K562 (cell line): Measurements from ENCODE around the gene ZNF275. TPM values are rescaled to one million over a fixed set of nuclear protein-coding genes. Genes with fewer than 3 reads are reported as not detected.

Source experiments
- ATAC-seq: fragments of 200-7000 bp; cut with Tn5 transposase; 3 replicates; pipeline ENCODE4 v1.9.1; 2020; ENCODE audit warnings: moderate library complexity
- BruUV-seq: library from RNA; stranded (reverse); fragments of 400-500 nt; replicated peaks from 2 replicates; lab custom pipeline; 2021; lab: Mats Ljungman, UMichigan
- CTCF ChIA-PET: fragments of 300-600 bp; formaldehyde crosslinking; extraction: SDS; loops from one replicate; lab custom pipeline; 2021; ENCODE audit warnings: low intra/inter-chr PET ratio; lab: Yijun Ruan, JAX
- POLR2A ChIA-PET: fragments of 300-600, 350-650 bp; sonication (Branson Sonifier 250); formaldehyde crosslinking; extraction: SDS; loops from one replicate; lab custom pipeline; 2021; ENCODE audit warnings: antibody characterized with exemption, inconsistent platforms; lab: Yijun Ruan, JAX
- DNase-seq, 4 experiments: peaks; one replicate each; pipeline versions ENCODE4 v3.0.0 to v3.0.0-alpha.2; 2011 to 2018; ENCODE audit warnings: low spot score in 3 of 4, mixed read lengths in 3 of 4; ENCODE audit errors: extremely low read depth in 1 of 4
- FAIRE-seq: peaks from 2 replicates; lab custom pipeline; 2011; peaks lifted over from hg19 to GRCh38; lab: Jason Lieb, UNC
- H2AFZ ChIP-seq: 2 replicates; pipeline ENCODE4 v1.6.0; 2011; ENCODE audit warnings: low read depth, low read length, control low read depth, inconsistent platforms
- H3K27ac ChIP-seq: fragments of 200-600 bp; 3 replicates; pipeline ENCODE4 v1.8.0; 2011; ENCODE audit warnings: low read depth, mild to moderate bottlenecking, control low read depth, inconsistent platforms, low read length, moderate library complexity, mixed read lengths; ENCODE audit errors: extremely low read depth
- H3K27me3 ChIP-seq, 2 experiments: fragments of 300-600 bp in 1 of 2; 2 replicates in 1 of 2; 3 replicates in 1 of 2; pipeline versions ENCODE4 v1.6.0 to v1.8.0; 2011; ENCODE audit warnings: inconsistent platforms in 2 of 2, low read length in 2 of 2, mild to moderate bottlenecking in 1 of 2, mixed read lengths in 1 of 2, moderate library complexity in 1 of 2; ENCODE audit not compliant: control insufficient read depth in 2 of 2, insufficient read depth in 2 of 2
- H3K36me3 ChIP-seq: fragments of 300-600 bp; 3 replicates; pipeline ENCODE4 v1.8.0; 2011; ENCODE audit warnings: mild to moderate bottlenecking, low read length, inconsistent platforms; ENCODE audit not compliant: control insufficient read depth, insufficient read depth
- H3K4me1 ChIP-seq, 2 experiments: fragments of 200-600 bp in 1 of 2; replicated peaks in 1 of 2; 2 replicates in 1 of 2; 3 replicates in 1 of 2; pipeline versions ENCODE4 v1.5.1 to v1.8.0; 2011; ENCODE audit warnings: inconsistent platforms in 2 of 2, low read length in 2 of 2, mild to moderate bottlenecking in 1 of 2, mixed read lengths in 1 of 2, moderate library complexity in 1 of 2; ENCODE audit not compliant: control insufficient read depth in 2 of 2, insufficient read depth in 2 of 2
- H3K4me2 ChIP-seq: 2 replicates; pipeline ENCODE4 v1.6.1; 2011; ENCODE audit warnings: low read length, control low read depth, inconsistent platforms, mixed read lengths; ENCODE audit not compliant: insufficient read depth
- H3K4me3 ChIP-seq: fragments of 200-600 bp; sonication (generic), shearing (Covaris generic); 2 replicates; pipeline ENCODE4 v1.5.1; 2016; ENCODE audit warnings: control low read depth, inconsistent platforms
- H3K79me2 ChIP-seq: fragments of 200-600 bp; 3 replicates; pipeline ENCODE4 v1.8.0; 2011; ENCODE audit warnings: low read length, inconsistent platforms; ENCODE audit not compliant: control insufficient read depth, insufficient read depth
- H3K9ac ChIP-seq, 2 experiments: 2 replicates each; pipeline versions ENCODE4 v1.6.0 to v1.6.1; 2011; ENCODE audit warnings: low read depth in 2 of 2, low read length in 2 of 2, control low read depth in 1 of 2, inconsistent platforms in 1 of 2, mild to moderate bottlenecking in 1 of 2, mixed read lengths in 1 of 2; ENCODE audit not compliant: insufficient read depth in 1 of 2
- H3K9me1 ChIP-seq: one replicate; pipeline ENCODE4 v1.6.0; 2011; ENCODE audit warnings: inconsistent platforms, mild to moderate bottlenecking, low read length, moderate library complexity; ENCODE audit not compliant: control insufficient read depth, insufficient read depth
- H3K9me3 ChIP-seq: replicated peaks from 2 replicates; pipeline ENCODE4 v1.5.1; 2011; ENCODE audit warnings: low read depth, low read length, inconsistent platforms; ENCODE audit not compliant: control insufficient read depth, insufficient read depth
- H4K20me1 ChIP-seq: replicated peaks from 2 replicates; pipeline ENCODE4 v1.6.1; 2011; ENCODE audit warnings: low read length, inconsistent platforms, mixed read lengths; ENCODE audit not compliant: control insufficient read depth, insufficient read depth
- ESRRB ChIP-seq: fragments of 250-450 bp; sonication (Bioruptor Pico); IDR thresholded peaks from 2 replicates; pipeline ENCODE4 v1.5.0; 2020; ENCODE audit warnings: mild to moderate bottlenecking, moderate library complexity, borderline replicate concordance
- ETV6 ChIP-seq, 3 experiments: fragments of 150-350 bp in 1 of 3; sonication (generic) in 1 of 3; formaldehyde crosslinking in 1 of 3; IDR thresholded peaks; 2 replicates each; pipeline versions ENCODE4 v1.6.1 to v1.8.0; 2014 to 2022; ENCODE audit warnings: borderline replicate concordance in 2 of 3, low read depth in 2 of 3, antibody characterized with exemption in 1 of 3, low read length in 1 of 3, mild to moderate bottlenecking in 1 of 3, missing genetic modification reagents in 1 of 3
- HDAC2 ChIP-seq: fragments of 450-650 bp; IDR thresholded peaks from 2 replicates; pipeline ENCODE4 v1.6.1; 2016; ENCODE audit warnings: mild to moderate bottlenecking
- MTF1 ChIP-seq: fragments of 250-450 bp; sonication (Bioruptor Pico); IDR thresholded peaks from 2 replicates; pipeline ENCODE4 v1.9.0; 2021; ENCODE audit warnings: moderate library complexity, mild to moderate bottlenecking, inconsistent platforms, borderline replicate concordance
- TCFL5 ChIP-seq: fragments of 250-450 bp; sonication (Bioruptor Pico); conservative IDR thresholded peaks from 2 replicates; pipeline ENCODE4 v1.6.1; 2021; ENCODE audit warnings: mild to moderate bottlenecking, moderate library complexity, matching md5 sums
- XRCC3 ChIP-seq: fragments of 450-650 bp; IDR thresholded peaks from 2 replicates; pipeline ENCODE4 v1.6.1; 2017; ENCODE audit warnings: mild to moderate bottlenecking, moderate library complexity
- YY1 ChIP-seq, 3 experiments: IDR thresholded peaks; 2 replicates each; pipeline ENCODE4 v1.6.1; 2011; ENCODE audit warnings: low read length in 2 of 3, mild to moderate bottlenecking in 2 of 3, moderate library complexity in 2 of 3, borderline replicate concordance in 1 of 3, control low read depth in 1 of 3, low read depth in 1 of 3; ENCODE audit not compliant: insufficient read depth in 3 of 3, insufficient replicate concordance in 2 of 3, control insufficient read depth in 1 of 3, insufficient read length in 1 of 3; ENCODE audit errors: extremely low read depth in 1 of 3
- ZBED1 ChIP-seq: IDR thresholded peaks from 2 replicates; pipeline ENCODE4 v1.6.1; 2014
- ZFP36 ChIP-seq: fragments of 150-350 bp; IDR thresholded peaks from 2 replicates; pipeline ENCODE4 v1.6.1; 2018; ENCODE audit warnings: low read length, low read depth; ENCODE audit not compliant: partially characterized antibody
- ZNF253 ChIP-seq: fragments of 250-450 bp; sonication (Bioruptor Pico); conservative IDR thresholded peaks from 2 replicates; pipeline ENCODE4 v1.6.1; 2021; ENCODE audit warnings: mild to moderate bottlenecking
- whole genome bisulfite sequencing: fragments of 100-300 bp; shearing (Covaris generic); methylation state at CpG from one replicate; pipeline ENCODE4 v1.1.6; 2016; ENCODE audit warnings: low coverage, mixed read lengths; ENCODE audit not compliant: insufficient coverage; ENCODE audit errors: missing lambda C conversion rate; 5-methylcytosine and 5-hydroxymethylcytosine counted together
- in situ Hi-C: fragments of 300-500 bp; cut with MboI; formaldehyde crosslinking; loops from 4 replicates; pipeline ENCODE4 v1.15.0; 2018; ENCODE audit warnings: inconsistent platforms, mixed read lengths
- intact Hi-C: fragments of 100-400 bp; cut with micrococcal nuclease; formaldehyde crosslinking; loops from 2 replicates; pipeline ENCODE4 v1.14.2; 2022
- polyA plus RNA-seq, 8 experiments: library from polyadenylated mRNA; depleted of rRNA in 4 of 8; stranded (reverse) in 5 of 8; unstranded in 3 of 8; fragments of >200 nt; fragmentation: Nextera tagmentation in 2 of 8; fragmentation: Illumina TruSeq in 1 of 8; extraction: Ambion mirVana in 2 of 8; extraction: Trizol in 1 of 8; gene quantifications; 2 replicates each; pipeline versions ENCODE4 v1.2.1 to v1.2.3, GENCODE V29; 2011 to 2014; ENCODE audit warnings: inconsistent platforms in 1 of 8, missing spikeins in 1 of 8
- total RNA-seq, 7 experiments: library from RNA; depleted of rRNA in 6 of 7; stranded (reverse); fragments of >200 nt in 6 of 7; fragmentation: Illumina TruSeq in 2 of 7; extraction: Trizol in 2 of 7; gene quantifications; 2 replicates each; pipeline versions ENCODE4 v1.2.1 to v1.2.3, GENCODE V29; 2011 to 2021; ENCODE audit warnings: low replicate concordance in 1 of 7
- TF ChIP-seq, protein P1 (sequence below): sonication (generic); formaldehyde crosslinking; IDR thresholded peaks from 2 replicates; pipeline ENCODE4 v1.9.0; 2022; ENCODE audit warnings: mild to moderate bottlenecking, missing genetic modification reagents
- TF ChIP-seq, protein P2 (sequence below), 2 experiments: fragments of 450-650 bp; formaldehyde crosslinking in 1 of 2; IDR thresholded peaks; 2 replicates each; pipeline versions ENCODE4 v1.4.0 to v1.6.1; 2014 to 2020; ENCODE audit warnings: mild to moderate bottlenecking in 2 of 2, borderline replicate concordance in 1 of 2, low read depth in 1 of 2

ZNF275 gene
- total and polyA plus RNA-seq, 9 of the 15 experiments (the other 6 are each of a cell fraction or from before 2014, with no cell fraction given): 2.1 to 19.1 (median 12.0) TPM

DNA sequence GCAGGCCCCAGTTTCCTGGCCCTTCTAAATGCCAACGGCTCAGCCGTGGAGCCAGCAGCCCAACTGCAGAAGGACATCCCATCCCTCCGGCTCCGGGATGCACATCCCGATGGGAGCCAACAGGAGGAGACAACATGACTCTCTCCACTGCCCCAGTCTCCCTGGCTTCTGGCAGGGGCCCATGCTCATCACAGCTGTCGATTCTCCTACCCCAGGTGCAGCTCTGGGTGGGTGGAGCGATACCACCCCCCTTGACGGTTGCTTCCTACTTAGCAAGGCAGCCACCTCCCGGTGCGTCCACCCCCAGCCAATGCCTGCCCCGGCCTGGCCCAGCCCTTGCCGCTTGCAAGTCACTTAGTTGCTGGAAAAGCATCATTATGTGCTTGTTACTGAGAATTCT is 19.5 kb downstream of the ZNF275 start (continued):
- TF ChIP-seq ETV6 (IDR thresholded peaks at IDR 0.05; ENCODE audit: borderline replicate concordance in 1 of 2, low read depth in 2 of 2, low read length in 1 of 2) (no peak), ETV6 (CRISPR knock-in tag; IDR thresholded peaks at IDR 0.05; ENCODE audit: borderline replicate concordance) (no peak), YY1 (IDR thresholded peaks at IDR 0.05; ENCODE audit: borderline replicate concordance in 1 of 3, control insufficient read depth in 1 of 3, extremely low read depth in 1 of 3, insufficient read depth in 3 of 3, insufficient read length in 1 of 3, insufficient replicate concordance in 2 of 3, low read depth in 1 of 3, low read length in 2 of 3) (no peak)

DNA sequence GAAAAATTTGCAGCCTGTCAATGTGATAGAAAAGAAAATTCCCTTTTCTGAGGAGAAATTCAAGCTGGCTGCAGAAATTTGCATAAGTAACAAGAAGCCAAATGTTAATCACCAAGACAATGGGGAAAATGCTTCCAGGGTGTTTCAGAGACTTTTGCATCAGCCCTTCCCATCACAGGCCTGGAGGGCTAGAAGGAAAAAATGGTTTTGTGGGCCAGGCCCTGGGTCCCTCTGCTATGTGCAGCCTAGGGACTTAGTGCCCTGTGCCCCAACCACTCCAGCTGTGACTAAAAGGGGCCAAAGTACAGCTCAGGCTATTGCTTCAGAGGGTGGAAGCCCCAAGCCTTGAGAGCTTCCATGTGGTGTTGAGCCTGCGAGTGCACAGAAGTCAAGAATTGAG is 23.9 kb downstream of the ZNF275 start:
- Histone ChIP-seq H3K9ac (no peak overlapping the region), H3K4me3 (no peak overlapping the region), H2AFZ (no peak overlapping the region), H3K4me1 (peaks cover 0 to 3% of the 10 kb centered on the region in 2 experiments; a peak in 1 of 5 replicates), H3K27me3 (no peaks in the 10 kb centered on the region), H3K9me3 (no peaks in the 10 kb centered on the region), H4K20me1 (no peaks in the 10 kb centered on the region), H3K4me2 (no peak overlapping the region), H3K27ac (no peak overlapping the region), H3K36me3 (no peaks in the 10 kb centered on the region), H3K9me1 (no peaks in the 10 kb centered on the region), H3K79me2 (no peaks in the 10 kb centered on the region)
- ChIA-PET CTCF (no interaction called here), POLR2A (no interaction called here)
- no peak for FAIRE-seq
- no peak for ATAC-seq
- 22% methylated on average over 1 of the region's 1 CpG for whole genome bisulfite sequencing
- intact Hi-C loops: no loop called here
- no peak for DNase-seq
- no TSS peak for BruUV-seq
- in situ Hi-C loops: no loop called here
- TF ChIP-seq ZFP36 (peak; percentile 73), MTF1 (CRISPR knock-in tag) (no peak), HDAC2 (no peak), ESRRB (CRISPR knock-in tag) (no peak), ZNF253 (CRISPR knock-in tag) (no peak), ZBED1 (no peak), TCFL5 (no peak), XRCC3 (no peak)
- TF ChIP-seq, protein P1, sequence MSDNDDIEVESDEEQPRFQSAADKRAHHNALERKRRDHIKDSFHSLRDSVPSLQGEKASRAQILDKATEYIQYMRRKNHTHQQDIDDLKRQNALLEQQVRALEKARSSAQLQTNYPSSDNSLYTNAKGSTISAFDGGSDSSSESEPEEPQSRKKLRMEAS: no peak
- TF ChIP-seq, protein P2, sequence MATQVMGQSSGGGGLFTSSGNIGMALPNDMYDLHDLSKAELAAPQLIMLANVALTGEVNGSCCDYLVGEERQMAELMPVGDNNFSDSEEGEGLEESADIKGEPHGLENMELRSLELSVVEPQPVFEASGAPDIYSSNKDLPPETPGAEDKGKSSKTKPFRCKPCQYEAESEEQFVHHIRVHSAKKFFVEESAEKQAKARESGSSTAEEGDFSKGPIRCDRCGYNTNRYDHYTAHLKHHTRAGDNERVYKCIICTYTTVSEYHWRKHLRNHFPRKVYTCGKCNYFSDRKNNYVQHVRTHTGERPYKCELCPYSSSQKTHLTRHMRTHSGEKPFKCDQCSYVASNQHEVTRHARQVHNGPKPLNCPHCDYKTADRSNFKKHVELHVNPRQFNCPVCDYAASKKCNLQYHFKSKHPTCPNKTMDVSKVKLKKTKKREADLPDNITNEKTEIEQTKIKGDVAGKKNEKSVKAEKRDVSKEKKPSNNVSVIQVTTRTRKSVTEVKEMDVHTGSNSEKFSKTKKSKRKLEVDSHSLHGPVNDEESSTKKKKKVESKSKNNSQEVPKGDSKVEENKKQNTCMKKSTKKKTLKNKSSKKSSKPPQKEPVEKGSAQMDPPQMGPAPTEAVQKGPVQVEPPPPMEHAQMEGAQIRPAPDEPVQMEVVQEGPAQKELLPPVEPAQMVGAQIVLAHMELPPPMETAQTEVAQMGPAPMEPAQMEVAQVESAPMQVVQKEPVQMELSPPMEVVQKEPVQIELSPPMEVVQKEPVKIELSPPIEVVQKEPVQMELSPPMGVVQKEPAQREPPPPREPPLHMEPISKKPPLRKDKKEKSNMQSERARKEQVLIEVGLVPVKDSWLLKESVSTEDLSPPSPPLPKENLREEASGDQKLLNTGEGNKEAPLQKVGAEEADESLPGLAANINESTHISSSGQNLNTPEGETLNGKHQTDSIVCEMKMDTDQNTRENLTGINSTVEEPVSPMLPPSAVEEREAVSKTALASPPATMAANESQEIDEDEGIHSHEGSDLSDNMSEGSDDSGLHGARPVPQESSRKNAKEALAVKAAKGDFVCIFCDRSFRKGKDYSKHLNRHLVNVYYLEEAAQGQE (IDR thresholded peaks at IDR 0.05; ENCODE audit: borderline replicate concordance): no peak
- TF ChIP-seq, protein P2 (CRISPR knock-in tag; IDR thresholded peaks at IDR 0.05; ENCODE audit: low read depth): no peak
